Measurements from ENCODE around the gene LAMC3. TPM values are rescaled to one million over a fixed set of nuclear protein-coding genes. Genes with fewer than 3 reads are reported as not detected.
A peak's percentile ranks its signal among the peaks of the same experiment; 100 is the strongest.

The LAMC3 gene
- total RNA-seq, 1 donor from 2014 or later, result 0.20 TPM

DNA sequence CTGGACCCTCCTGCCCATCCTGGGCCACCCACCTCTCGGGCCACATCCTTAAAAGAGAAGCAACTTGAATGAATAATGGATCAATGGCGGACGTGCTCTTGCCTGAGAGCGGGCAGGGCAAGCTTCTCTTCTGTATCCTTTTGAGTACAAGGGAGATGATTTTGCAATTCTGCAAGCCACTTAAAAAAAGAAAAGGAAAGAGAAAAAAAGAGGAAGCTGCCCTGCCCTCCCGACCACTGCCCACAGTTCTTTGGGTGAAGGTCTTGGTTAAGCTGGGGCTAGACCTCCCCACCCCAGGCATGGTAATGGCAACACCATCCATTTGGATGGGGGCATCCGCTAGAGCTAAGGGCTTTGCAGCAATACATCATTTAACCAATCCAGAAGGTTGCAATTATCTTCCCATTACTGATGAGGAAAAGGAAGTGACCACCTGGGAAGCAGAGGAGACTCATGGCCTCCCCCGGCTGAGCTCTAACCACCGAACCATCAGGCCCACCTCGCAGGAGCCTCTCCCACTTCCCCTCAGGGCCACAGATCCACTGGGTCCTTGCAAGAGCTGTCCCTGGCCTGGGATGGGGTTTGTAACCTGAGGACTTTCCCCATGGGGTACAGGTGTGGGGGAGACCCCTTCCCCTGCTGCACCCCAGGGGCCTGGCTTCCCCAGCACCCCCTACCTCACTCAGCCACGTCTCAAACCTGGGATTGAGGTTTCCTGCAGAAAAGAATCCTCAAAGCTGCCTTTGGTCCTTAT lies 27.8 kb upstream of the LAMC3 start:
- Histone ChIP-seq H3K4me3 (ENCODE audit: insufficient read depth, low read depth, low read length) (no peak overlapping the region), H3K27ac (ENCODE audit: low read depth, low read length) (no peak overlapping the region), H4K20me1 (ENCODE audit: insufficient read depth, low read length) (no peaks in the 10 kb centered on the region), H3K79me2 (ENCODE audit: insufficient read depth, low read length) (no peaks in the 10 kb centered on the region), H3K9ac (ENCODE audit: low read length) (no peak overlapping the region), H3K36me3 (ENCODE audit: insufficient read depth, low read length) (no peaks in the 10 kb centered on the region), H3K9me3 (ENCODE audit: insufficient read depth, low read depth, low read length) (no peaks in the 10 kb centered on the region), H2AFZ (ENCODE audit: low read depth, low read length) (no peak overlapping the region), H3K27me3 (ENCODE audit: insufficient read depth, low read length) (peaks cover 16% of the 10 kb centered on the region), H3K4me2 (ENCODE audit: low read length) (no peak overlapping the region), H3K4me1 (ENCODE audit: insufficient read depth, low read length) (no peaks in the 10 kb centered on the region)
- FAIRE-seq (no peak), DNase-seq (ENCODE audit: low read depth) (no peak)
- no peak overlapping the region for H3K4me3 Mint-ChIP-seq (ENCODE audit: unreplicated experiment)
- no peaks in the 10 kb centered on the region for H3K36me3 Mint-ChIP-seq (ENCODE audit: low read depth, unreplicated experiment)
- no peaks in the 10 kb centered on the region for H3K9me3 Mint-ChIP-seq (ENCODE audit: unreplicated experiment)
- no peak overlapping the region for H3K27ac Mint-ChIP-seq (ENCODE audit: unreplicated experiment)
- no peaks in the 10 kb centered on the region for H3K4me1 Mint-ChIP-seq (ENCODE audit: low read depth, unreplicated experiment)
- TF ChIP-seq CTCF (IDR thresholded peaks at IDR 0.05; ENCODE audit: insufficient read depth, low read depth, low read length), result no peak
- TF ChIP-seq EZH2 (IDR thresholded peaks at IDR 0.05; ENCODE audit: insufficient read depth, low read length), result no peak
- H3K27me3 Mint-ChIP-seq (ENCODE audit: low read depth, unreplicated experiment), result peaks cover 41% of the 10 kb centered on the region

GRCh38 chr9:130981756-130982137 lies 27.2 kb upstream of the LAMC3 start:
- no peak overlapping the region for H3K27ac ChIP-seq (ENCODE audit: low read depth, low read length)
- H3K4me2 ChIP-seq (ENCODE audit: low read length), result no peak overlapping the region
- no peaks in the 10 kb centered on the region for H3K36me3 Mint-ChIP-seq (ENCODE audit: low read depth, unreplicated experiment)
- H3K79me2 ChIP-seq (ENCODE audit: insufficient read depth, low read length), result no peaks in the 10 kb centered on the region
- no peak overlapping the region for H3K4me3 Mint-ChIP-seq (ENCODE audit: unreplicated experiment)
- H4K20me1 ChIP-seq (ENCODE audit: insufficient read depth, low read length), result no peaks in the 10 kb centered on the region
- TF ChIP-seq EZH2 (IDR thresholded peaks at IDR 0.05; ENCODE audit: insufficient read depth, low read length) (no peak), CTCF (IDR thresholded peaks at IDR 0.05; ENCODE audit: insufficient read depth, low read depth, low read length) (no peak)
- H3K9ac ChIP-seq (ENCODE audit: low read length), result no peak overlapping the region
- no peaks in the 10 kb centered on the region for H3K9me3 ChIP-seq (ENCODE audit: insufficient read depth, low read depth, low read length)
- peaks cover 42% of the 10 kb centered on the region for H3K27me3 Mint-ChIP-seq (ENCODE audit: low read depth, unreplicated experiment)
- FAIRE-seq (no peak), DNase-seq (ENCODE audit: low read depth) (no peak)
- no peak overlapping the region for H3K27ac Mint-ChIP-seq (ENCODE audit: unreplicated experiment)
- H3K4me1 ChIP-seq (ENCODE audit: insufficient read depth, low read length), result no peaks in the 10 kb centered on the region
- H3K27me3 ChIP-seq (ENCODE audit: insufficient read depth, low read length), result peaks cover 19% of the 10 kb centered on the region
- H3K9me3 Mint-ChIP-seq (ENCODE audit: unreplicated experiment), result no peaks in the 10 kb centered on the region
- no peaks in the 10 kb centered on the region for H3K36me3 ChIP-seq (ENCODE audit: insufficient read depth, low read length)
- no peak overlapping the region for H2AFZ ChIP-seq (ENCODE audit: low read depth, low read length)
- H3K4me1 Mint-ChIP-seq (ENCODE audit: low read depth, unreplicated experiment), result no peaks in the 10 kb centered on the region
- H3K4me3 ChIP-seq (ENCODE audit: insufficient read depth, low read depth, low read length), result no peak overlapping the region

DNA sequence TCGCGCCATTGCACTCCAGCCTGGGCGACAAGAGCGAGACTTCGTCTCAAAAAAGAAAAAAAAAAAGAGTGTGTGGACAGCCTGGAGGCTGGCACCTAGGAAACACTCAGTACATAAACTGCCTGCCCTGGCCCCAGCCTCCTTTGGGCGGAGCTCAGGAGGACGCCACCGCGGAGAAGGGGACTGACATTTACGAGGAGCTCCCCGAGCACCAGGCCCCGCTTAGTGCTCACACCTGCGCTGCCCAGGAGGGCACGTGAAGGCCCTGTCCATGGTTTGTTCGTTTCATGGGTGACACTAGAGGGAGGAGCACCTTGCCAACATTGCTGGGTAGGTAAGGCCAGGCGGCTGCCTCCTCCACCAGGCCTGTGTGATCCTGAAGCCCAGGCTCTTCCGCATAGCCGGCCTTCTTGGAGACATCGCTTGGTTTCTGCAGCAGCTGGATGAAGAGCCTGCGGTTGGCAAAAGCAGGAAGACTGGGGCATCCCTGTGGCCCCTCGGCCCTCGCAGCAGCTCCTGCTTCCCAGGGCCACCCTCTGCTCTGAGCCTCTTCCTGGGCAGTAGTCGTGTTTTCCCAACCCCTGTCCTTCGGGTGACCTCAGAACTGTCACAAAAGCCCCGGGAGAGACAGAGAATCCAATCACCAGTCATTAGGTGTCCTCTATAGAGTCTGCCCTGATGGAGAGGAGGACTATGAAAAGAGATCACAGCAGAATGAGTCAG lies 26.2 kb upstream of the LAMC3 start:
- no peaks in the 10 kb centered on the region for H3K79me2 ChIP-seq (ENCODE audit: insufficient read depth, low read length)
- no peak overlapping the region for H3K4me3 ChIP-seq (ENCODE audit: insufficient read depth, low read depth, low read length)
- TF ChIP-seq CTCF (IDR thresholded peaks at IDR 0.05; ENCODE audit: insufficient read depth, low read depth, low read length) (no peak), EZH2 (IDR thresholded peaks at IDR 0.05; ENCODE audit: insufficient read depth, low read length) (no peak)
- FAIRE-seq (no peak), DNase-seq (ENCODE audit: low read depth) (no peak)
- no peak overlapping the region for H3K4me2 ChIP-seq (ENCODE audit: low read length)
- peaks cover 47% of the 10 kb centered on the region for H3K27me3 Mint-ChIP-seq (ENCODE audit: low read depth, unreplicated experiment)
- peak overlapping the region; percentile 37 for H3K27ac Mint-ChIP-seq (ENCODE audit: unreplicated experiment)
- H3K9me3 Mint-ChIP-seq (ENCODE audit: unreplicated experiment), result no peaks in the 10 kb centered on the region
- no peaks in the 10 kb centered on the region for H3K36me3 Mint-ChIP-seq (ENCODE audit: low read depth, unreplicated experiment)
- H3K36me3 ChIP-seq (ENCODE audit: insufficient read depth, low read length), result no peaks in the 10 kb centered on the region
- H3K4me1 Mint-ChIP-seq (ENCODE audit: low read depth, unreplicated experiment), result no peaks in the 10 kb centered on the region
- H3K4me1 ChIP-seq (ENCODE audit: insufficient read depth, low read length), result no peaks in the 10 kb centered on the region
- H4K20me1 ChIP-seq (ENCODE audit: insufficient read depth, low read length), result no peaks in the 10 kb centered on the region
- no peak overlapping the region for H3K27ac ChIP-seq (ENCODE audit: low read depth, low read length)
- H3K9me3 ChIP-seq (ENCODE audit: insufficient read depth, low read depth, low read length), result no peaks in the 10 kb centered on the region
- H2AFZ ChIP-seq (ENCODE audit: low read depth, low read length), result no peak overlapping the region
- H3K4me3 Mint-ChIP-seq (ENCODE audit: unreplicated experiment), result no peak overlapping the region
- peaks cover 26% of the 10 kb centered on the region for H3K27me3 ChIP-seq (ENCODE audit: insufficient read depth, low read length)
- no peak overlapping the region for H3K9ac ChIP-seq (ENCODE audit: low read length)

Data from astrocyte (in vitro differentiated cells and primary cell).